ENCODE data around the gene INVS.

GRCh38 chr9:100296407-100296806, 197.4 kb downstream of the INVS start:
- TF ChIP-seq, protein P1, sequence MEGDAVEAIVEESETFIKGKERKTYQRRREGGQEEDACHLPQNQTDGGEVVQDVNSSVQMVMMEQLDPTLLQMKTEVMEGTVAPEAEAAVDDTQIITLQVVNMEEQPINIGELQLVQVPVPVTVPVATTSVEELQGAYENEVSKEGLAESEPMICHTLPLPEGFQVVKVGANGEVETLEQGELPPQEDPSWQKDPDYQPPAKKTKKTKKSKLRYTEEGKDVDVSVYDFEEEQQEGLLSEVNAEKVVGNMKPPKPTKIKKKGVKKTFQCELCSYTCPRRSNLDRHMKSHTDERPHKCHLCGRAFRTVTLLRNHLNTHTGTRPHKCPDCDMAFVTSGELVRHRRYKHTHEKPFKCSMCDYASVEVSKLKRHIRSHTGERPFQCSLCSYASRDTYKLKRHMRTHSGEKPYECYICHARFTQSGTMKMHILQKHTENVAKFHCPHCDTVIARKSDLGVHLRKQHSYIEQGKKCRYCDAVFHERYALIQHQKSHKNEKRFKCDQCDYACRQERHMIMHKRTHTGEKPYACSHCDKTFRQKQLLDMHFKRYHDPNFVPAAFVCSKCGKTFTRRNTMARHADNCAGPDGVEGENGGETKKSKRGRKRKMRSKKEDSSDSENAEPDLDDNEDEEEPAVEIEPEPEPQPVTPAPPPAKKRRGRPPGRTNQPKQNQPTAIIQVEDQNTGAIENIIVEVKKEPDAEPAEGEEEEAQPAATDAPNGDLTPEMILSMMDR (IDR thresholded peaks at IDR 0.05; ENCODE audit: extremely low read depth in 1 of 2, insufficient read depth in 1 of 2, low read depth in 1 of 2, low read length in 2 of 2): no peak
- no peak for TF ChIP-seq JUN (IDR thresholded peaks at IDR 0.05; ENCODE audit: borderline replicate concordance, insufficient read depth, insufficient read length, low read depth)
